OCI-M1 (cell line): ENCODE data around the gene ZFAND2B.

Experiments used
- DNase-seq: peaks from one replicate; lab custom pipeline; 2025; lab: John Stamatoyannopoulos, UW

Gene ZFAND2B

GRCh38 chr2:219204425-219205164, 2.0 kb upstream of the ZFAND2B start:
- DNase-seq = no peak

DNA sequence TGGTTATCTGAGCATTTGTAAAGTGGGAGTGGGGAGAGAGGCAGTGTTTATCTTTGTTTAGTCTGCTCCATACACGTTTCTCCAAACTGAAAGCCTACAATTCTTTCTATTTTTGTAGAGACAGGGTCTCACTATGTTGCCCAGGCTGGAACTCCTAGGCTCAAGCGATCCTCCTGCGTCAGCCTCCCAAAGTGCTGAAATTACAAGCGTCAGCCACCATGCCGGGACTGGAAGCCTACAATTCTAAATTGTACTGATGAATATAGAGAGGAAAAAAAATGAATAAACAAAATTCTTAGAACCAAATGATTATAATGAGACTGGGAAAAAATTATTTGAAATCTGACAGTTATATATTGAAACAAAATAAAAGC, 1.4 kb upstream of the ZFAND2B start:
- DNase-seq = no peak

GRCh38 chr2:219205981-219206327, 628 bp upstream of the ZFAND2B start:
- no peak for DNase-seq

DNA sequence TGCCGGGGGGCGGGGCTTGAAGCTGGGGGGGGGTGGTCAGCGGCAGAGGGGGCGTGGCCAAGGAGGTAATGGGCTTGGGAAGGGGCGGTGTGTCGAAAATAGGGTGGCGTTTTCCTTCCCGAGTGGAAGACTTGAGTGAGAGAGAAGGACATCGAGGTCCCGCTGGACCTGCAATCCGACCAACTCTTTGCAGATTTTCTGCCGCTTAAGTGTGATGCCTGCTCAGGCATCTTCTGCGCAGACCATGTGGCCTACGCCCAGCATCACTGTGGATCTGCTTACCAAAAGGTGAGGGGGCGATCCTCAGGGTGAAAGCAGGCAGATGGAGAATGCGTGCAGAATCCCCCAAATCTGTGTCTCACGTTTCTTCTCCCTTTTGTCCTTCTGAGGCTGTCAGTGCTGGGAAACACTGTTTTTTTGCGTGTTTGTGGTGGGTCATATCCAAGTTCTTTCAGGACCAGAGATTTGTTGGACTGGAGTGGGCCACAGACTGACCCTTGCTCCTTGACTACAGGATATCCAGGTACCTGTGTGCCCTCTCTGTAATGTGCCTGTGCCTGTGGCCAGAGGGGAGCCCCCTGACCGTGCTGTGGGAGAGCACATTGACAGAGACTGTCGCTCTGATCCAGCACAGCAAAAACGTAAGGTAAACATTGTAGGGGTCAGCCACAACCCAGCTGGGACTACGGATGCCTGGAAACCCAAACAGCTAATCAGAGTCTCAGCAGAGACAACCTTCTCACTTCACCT, 727 bp downstream of the ZFAND2B start:
- DNase-seq = no peak

DNA sequence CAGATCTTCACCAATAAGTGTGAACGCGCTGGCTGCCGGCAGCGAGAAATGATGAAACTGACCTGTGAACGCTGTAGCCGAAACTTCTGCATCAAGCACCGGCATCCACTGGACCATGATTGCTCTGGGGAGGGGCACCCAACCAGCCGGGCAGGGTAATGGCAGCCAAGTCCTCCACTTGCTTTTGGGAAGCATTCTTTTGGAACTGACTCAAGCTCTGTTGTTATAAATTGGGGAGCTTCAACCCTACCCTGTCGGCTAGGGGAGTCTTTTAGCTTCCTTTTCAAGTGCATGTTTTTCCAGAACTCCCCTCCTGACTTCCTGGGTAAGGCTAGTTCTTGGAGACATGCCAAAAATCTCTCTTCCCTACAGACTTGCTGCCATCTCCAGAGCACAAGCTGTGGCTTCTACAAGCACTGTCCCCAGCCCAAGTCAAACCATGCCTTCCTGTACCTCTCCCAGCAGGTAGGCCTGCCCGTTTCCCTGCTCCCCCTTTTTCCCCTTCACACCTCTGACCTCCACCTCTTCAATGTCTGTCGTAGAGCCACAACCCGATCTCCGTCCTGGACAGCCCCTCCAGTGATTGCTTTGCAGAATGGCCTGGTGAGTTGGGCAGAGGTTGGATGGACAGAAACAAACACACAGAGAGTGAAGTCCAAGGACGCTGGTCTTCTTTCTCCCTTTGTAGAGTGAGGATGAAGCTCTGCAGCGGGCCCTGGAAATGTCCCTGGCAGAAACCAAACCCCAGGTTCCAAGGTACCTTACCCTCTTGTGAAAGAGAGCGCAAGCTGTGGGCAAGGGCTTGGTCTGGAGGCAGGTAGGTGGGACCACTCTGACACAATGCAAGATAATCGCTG, 1.5 kb downstream of the ZFAND2B start:
- no peak for DNase-seq

- no peak for DNase-seq
Measured at GRCh38 chr2:219209236-219210195, 2.9 kb downstream of the ZFAND2B start.

- DNase-seq = no peak
Measured at GRCh38 chr2:219210196-219210885, 3.8 kb downstream of the ZFAND2B start.

DNA sequence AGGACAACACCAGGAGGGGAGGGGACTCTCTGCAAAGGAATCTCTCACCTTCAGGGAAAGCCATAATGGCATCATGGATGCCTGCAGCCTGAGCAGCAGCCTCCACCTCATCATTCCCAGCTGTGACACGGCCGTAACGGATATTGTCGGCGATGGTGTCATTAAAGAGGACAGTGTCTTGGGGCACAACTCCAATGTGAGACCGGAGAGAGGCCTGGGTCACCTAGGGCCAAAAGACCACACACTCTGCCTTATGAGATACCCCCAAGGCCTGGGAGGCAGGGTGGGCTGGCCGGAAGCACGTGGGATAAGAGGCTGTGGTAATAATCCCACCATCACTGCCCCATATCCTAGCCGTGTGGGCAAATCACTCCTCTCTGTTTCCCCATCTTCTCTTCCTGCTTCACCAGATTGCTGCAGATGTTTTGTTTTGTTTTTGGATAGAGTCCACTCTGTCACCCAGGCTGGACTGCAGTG, 4.3 kb downstream of the ZFAND2B start:
- no peak for DNase-seq

DNA sequence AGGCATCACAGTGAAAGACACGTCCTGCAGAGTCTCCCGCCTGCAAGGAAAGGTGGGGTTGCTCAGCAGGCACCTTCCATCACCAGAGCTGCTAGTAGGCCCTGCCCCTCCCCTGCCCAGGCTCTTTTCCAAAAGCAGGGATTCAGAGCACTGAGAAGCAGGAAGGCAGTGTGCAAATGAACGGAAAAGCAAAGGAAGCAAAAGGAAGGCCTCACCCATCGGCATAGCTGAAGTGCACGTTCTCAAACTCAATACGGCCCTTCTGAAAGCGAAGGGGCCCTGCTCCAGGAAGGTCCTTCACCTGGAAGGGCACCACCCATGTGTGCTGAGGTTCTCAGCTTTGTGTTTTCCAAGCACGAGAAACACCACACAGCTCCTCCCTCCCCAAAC, 6.4 kb downstream of the ZFAND2B start:
- DNase-seq = no peak

GRCh38 chr2:219213486-219214071, 7.0 kb downstream of the ZFAND2B start:
- DNase-seq = no peak

- no peak for DNase-seq
Measured at GRCh38 chr2:219214141-219214540, 7.6 kb downstream of the ZFAND2B start.

GRCh38 chr2:219214786-219215185, 8.2 kb downstream of the ZFAND2B start:
- DNase-seq = no peak

DNA sequence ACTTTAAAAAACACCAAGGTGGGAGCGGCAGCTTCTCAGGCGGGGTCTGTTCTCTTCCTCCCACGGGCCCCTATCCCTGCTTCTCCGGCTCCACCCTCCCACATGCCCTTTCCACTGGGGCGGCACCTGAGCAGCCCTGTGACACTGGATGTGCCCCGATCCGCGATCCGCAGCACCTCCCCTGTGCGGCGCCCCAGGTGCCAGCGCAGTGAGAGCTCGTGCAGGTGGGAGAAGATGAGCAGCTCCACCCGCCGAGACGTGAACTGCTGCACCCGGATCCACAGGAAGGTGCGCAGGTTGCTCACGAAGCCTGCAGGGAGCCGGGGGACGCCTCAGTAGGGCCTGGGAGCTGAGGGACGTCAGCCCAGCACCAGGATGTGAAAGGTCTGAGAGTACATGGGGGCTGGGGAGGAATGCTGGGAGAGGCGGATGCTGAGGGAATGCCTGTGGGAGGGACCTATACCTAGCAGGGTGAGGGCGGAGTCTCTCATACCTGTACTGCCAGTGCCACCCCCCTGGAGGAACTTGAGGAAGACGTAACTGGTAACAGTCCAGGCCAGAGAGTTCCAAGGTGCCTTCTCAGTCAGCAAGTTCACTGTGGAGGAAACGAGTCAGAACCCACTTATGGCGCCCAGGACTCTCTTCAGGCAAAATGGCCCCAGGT, 9.4 kb downstream of the ZFAND2B start:
- no peak for DNase-seq

DNA sequence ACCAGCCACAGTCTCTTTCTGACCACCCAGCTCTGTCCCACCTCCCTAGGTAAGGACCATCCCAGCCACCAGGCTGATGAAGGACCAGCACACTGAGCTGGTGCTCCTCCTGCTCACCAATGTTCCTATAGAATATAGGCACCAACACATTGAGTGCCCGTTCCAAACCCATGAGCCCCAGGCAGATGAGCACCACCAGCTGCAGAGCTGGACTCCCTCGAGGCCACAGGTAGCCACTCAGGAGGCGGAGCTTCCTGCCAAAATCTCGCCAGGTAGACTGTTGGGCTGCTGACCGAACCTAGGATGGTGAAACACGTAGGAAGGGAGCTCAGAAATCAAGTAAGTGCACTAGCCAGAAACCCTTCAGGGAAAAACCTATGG, 9.9 kb downstream of the ZFAND2B start:
- DNase-seq = no peak

DNA sequence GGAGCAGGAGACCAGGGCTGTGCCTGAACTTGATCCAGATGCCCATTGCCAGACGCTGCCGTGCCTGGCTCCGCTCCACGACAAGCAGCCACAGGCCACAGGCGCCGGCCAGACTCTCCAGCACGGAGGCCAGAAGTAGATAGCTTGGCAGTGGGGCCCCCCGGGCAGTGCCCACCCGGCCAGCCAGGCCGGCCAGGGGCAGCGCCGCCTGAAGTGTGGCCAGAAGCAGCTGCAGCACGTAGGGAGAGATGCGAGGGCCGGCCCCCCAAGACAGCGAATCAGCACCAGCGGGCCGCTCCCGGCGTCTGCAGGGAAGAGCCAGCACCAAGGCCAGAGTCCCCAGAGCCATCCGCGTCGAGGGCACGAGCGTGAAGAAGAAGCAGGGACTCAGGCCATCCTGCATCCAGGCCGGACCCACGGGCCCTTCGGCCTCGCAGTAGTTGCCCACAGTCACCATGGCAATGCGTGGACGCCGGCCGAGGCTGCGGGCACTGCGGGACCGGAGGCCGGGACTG, 11.7 kb downstream of the ZFAND2B start:
- DNase-seq = no peak

- peak; percentile 23 for DNase-seq
Measured at GRCh38 chr2:219218732-219219701, 12.4 kb downstream of the ZFAND2B start, which contains the start of gene ABCB6. TSS of gene ABCB6 (minus strand) at chr2:219218958. CDS start at chr2:219218673, 285 bp downstream.

- DNase-seq = no peak
Measured at GRCh38 chr2:219219784-219220532, 13.4 kb downstream of the ZFAND2B start.
